ENCODE measurements around the gene TFCP2. TPM values are rescaled to one million over a fixed set of nuclear protein-coding genes. Genes with fewer than 3 reads are reported as not detected.
A peak's percentile ranks its signal among the peaks of the same experiment; 100 is the strongest.

TFCP2 gene
- total and polyA plus RNA-seq, 5 experiments from 2014 or later = 8.0 to 34.9 (median 16.7) TPM

DNA sequence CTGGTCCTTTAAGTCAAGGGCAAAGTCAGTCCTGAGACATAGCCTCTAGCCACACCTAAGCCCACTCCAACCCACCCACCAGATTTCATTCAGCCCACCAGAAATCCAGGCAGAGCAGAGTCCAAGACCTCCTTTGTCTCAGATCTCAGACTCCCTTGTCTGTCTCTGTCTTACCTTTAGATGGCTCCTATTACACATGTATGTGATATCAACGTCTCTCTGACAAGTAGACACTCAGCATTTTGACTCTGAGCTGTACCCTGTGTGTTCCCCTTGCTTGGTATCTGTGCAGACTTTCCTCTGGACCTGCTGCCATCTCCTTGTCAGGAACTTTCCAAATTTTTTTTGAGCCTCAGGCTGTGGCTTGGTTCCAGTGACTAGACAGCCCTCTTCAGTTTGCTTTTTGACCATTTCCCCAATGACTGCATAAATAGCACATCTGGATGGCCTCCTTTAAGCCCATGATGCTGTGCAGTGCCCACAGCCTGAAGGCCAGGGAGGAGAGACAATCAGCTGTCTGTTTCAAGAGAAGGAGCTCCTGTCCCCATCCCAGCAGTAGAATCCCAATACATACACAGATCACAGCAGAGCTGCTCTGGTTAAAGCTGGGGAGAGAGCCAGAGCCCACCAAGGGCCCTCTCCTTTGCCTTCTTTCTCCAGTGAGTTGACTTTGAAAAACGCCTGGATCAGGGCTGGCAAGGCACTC lies 37.9 kb upstream of the TFCP2 start:
- H3K27me3 Mint-ChIP-seq = no peaks in the 10 kb centered on the region
- no peak for DNase-seq
- no peak for ATAC-seq
- no peak overlapping the region for H3K4me3 Mint-ChIP-seq
- peaks cover 1 to 5% (median 5%) of the 10 kb centered on the region in 4 donors for H3K4me1 Mint-ChIP-seq
- peak overlapping the region in 3 of 10 donors; percentile 34 to 77 (median 73) for H3K27ac Mint-ChIP-seq
- H3K36me3 Mint-ChIP-seq = peaks cover 0 to 10% (median 0%) of the 10 kb centered on the region in 3 donors
- H3K9me3 Mint-ChIP-seq = no peaks in the 10 kb centered on the region
- POLR2A ChIA-PET = interaction anchor here (1.6 kb wide), 1 partner anchor 27 kb away, joined by 4 read pairs; the partner anchor contains the start of gene DAZAP2

DNA sequence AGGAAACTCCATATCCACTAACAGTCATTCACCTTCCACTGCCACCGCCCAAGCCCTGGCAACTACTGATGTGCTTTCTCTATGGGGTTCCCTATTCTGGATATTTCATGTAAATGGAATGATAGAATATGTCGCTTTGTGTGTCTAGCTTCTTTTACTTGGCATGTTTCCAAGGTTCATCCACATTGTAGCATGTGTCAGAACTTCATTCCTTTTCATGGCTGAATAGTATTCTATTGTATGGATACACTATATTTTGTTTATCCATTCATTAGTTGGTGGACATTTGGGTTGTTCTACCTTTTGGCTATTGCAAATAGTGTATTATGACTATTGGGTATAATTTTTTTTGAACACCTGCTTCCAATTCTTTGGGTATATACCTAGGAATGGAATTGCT lies 36.3 kb upstream of the TFCP2 start:
- peak overlapping the region in 1 of 10 donors; percentile 18 for H3K27ac Mint-ChIP-seq
- POLR2A ChIA-PET = interaction anchor here (0.6 kb wide), 1 partner anchor 33 kb away, joined by 3 read pairs; no protein-coding TSS in a partner anchor

DNA sequence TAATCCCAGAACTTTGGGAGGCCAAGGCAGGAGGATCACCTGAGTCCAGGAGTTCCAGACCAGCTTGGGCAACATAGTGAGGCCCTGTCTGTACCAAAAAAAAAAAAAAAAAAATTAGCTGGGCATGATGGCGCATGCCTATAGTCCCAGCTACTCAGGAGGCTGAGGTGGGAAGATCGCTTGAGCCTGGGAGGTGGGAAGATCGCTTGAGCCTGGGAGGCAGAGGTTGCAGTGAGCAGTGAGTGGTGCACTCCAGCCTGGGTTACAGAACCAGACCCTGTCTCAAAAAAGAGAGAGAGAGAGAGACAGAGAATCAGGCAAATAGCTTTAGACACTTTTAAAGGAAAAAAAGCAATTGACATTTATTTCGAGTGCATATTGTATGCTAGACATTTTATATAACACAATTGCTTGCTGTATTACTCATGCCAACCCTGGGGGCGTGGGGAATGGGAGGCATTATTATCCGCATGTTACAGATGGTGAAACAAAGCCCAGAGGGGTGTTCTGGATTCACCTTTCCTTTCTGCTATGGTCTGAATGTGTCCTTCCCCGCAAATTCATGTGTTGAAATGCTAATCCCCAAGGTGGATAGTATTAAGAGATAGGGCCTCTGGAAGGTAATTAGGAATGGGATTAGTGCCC lies 35.2 kb upstream of the TFCP2 start:
- Mint-ChIP-seq H3K27me3 (no peaks in the 10 kb centered on the region), H3K36me3 (peaks cover 0 to 7% (median 0%) of the 10 kb centered on the region in 3 donors), H3K9me3 (no peaks in the 10 kb centered on the region), H3K27ac (peak overlapping the region in 2 of 10 donors; percentile 35 to 82), H3K4me3 (no peak overlapping the region), H3K4me1 (no peaks in the 10 kb centered on the region)
- DNase-seq = no peak
- POLR2A ChIA-PET = interaction anchor here (0.6 to 0.7 kb wide), 2 partner anchors 86 to 114 kb away, joined by 3 to 6 read pairs; no protein-coding TSS in a partner anchor
- ATAC-seq = no peak

More for the DNA sequence above, 36.3 kb upstream of the TFCP2 start:
- ATAC-seq (no peak), DNase-seq (no peak)
- peaks cover 0 to 8% (median 0%) of the 10 kb centered on the region in 3 donors for H3K36me3 Mint-ChIP-seq
- peaks cover 0 to 2% (median 2%) of the 10 kb centered on the region in 4 donors for H3K4me1 Mint-ChIP-seq
- no peaks in the 10 kb centered on the region for H3K27me3 Mint-ChIP-seq
- no peak overlapping the region for H3K4me3 Mint-ChIP-seq
- H3K9me3 Mint-ChIP-seq = no peaks in the 10 kb centered on the region

DNA sequence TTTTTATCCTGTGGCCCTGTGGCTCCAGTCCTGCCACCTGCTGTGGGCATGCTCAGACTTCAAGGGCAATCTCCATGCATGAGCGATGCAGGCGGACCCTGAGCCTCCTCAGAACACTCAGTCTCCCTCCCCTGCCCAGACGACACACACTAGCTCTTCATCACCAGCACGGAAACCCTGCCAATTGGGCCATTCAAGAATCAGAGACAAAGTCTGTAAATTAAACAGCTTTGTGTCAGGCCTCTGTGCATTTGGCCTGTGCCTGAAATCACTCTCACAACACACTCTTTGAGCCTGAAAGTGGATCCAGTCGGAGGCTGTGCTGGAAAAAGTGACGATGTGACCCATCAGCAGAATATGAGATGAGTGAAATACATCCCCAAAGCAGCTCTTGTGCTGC lies 32.4 kb upstream of the TFCP2 start:
- Mint-ChIP-seq H3K27me3 (no peaks in the 10 kb centered on the region), H3K4me3 (no peak overlapping the region), H3K27ac (peak overlapping the region in 2 of 10 donors; percentile 14 to 55), H3K36me3 (peaks cover 0 to 4% (median 0%) of the 10 kb centered on the region in 3 donors), H3K4me1 (no peaks in the 10 kb centered on the region), H3K9me3 (no peaks in the 10 kb centered on the region)
- DNase-seq = no peak
- ATAC-seq = no peak
- POLR2A ChIA-PET = interaction anchor here (0.7 to 0.9 kb wide), 2 partner anchors 35 to 274 kb away, joined by 3 to 6 read pairs; no protein-coding TSS in a partner anchor

DNA sequence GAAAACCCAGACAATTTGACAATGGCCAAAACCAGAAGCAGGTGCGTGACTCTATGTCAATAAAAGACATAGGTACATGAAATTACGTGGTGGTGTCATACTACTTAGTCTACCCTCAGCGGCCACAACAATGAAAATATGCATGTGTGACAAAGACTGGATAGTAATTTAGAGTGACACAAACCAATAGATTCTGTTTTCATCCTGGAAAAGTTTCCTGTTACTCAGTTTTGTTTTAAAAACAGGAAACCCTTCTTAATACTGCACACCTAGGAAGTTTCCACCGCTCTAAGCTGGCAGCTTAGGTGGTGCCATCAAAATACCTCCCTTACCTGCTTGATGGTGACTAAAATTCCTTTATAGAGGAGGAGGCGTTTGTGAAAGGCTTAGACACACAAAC lies 29.8 kb upstream of the TFCP2 start:
- H3K27ac Mint-ChIP-seq = peak overlapping the region in 7 of 10 donors; percentile 7 to 77 (median 26)
- ATAC-seq (peak in 1 of 2 donors; percentile 35), DNase-seq (peak in 2 of 10 donors; percentile 10 to 16)
- H3K27me3 Mint-ChIP-seq = no peaks in the 10 kb centered on the region
- POLR2A ChIA-PET = no interaction called here
- no peak overlapping the region for H3K4me3 Mint-ChIP-seq
- H3K9me3 Mint-ChIP-seq = no peaks in the 10 kb centered on the region
- H3K4me1 Mint-ChIP-seq = no peaks in the 10 kb centered on the region
- peaks cover 0 to 5% (median 0%) of the 10 kb centered on the region in 3 donors for H3K36me3 Mint-ChIP-seq

DNA sequence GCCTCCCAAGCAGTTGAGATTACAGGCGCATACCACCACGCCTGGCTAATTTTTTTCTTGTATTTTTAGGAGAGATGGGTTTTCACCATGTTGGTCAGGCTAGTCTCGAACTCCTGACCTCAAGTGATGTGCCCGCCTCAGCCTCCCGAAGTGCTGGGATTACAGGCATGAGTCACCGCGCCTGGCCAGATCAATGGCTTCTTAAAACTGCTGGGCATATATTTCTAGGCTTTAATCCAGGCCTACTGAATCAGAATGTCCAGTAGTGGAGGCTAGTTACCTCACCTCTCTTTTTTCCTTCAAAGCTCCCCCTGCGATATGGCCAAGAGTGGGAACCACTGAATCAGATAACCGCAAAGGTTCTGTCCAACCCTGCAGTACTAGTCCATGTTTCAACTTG lies 27.9 kb upstream of the TFCP2 start:
- peak overlapping the region in 2 of 10 donors; percentile 1 to 64 for H3K27ac Mint-ChIP-seq
- no peaks in the 10 kb centered on the region for H3K4me1 Mint-ChIP-seq
- no peaks in the 10 kb centered on the region for H3K9me3 Mint-ChIP-seq
- no peak overlapping the region for H3K4me3 Mint-ChIP-seq
- no peaks in the 10 kb centered on the region for H3K27me3 Mint-ChIP-seq
- DNase-seq = no peak
- peaks cover 0 to 4% (median 2%) of the 10 kb centered on the region in 3 donors for H3K36me3 Mint-ChIP-seq
- POLR2A ChIA-PET = no interaction called here
- ATAC-seq = no peak

DNA sequence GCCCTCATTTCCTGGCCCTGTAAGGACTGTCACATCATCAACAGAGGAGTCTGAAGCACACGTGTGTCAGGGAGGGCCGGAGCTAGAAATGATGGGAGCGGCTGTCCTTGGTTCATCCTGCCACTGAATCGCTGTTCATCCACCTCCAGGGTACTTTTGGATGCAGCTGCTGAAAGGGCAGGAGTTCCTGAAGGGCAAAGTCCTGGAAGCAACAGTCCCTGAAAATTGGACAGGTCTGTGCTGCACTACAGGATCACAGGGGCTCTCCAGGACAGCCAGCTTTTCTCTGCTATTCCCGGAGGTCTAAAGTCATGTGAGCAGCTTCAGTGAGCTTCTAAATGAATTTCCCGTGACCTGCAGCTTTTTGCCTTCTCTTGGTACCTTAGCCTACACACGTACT lies 27.2 kb upstream of the TFCP2 start:
- no peak for ATAC-seq
- no peaks in the 10 kb centered on the region for H3K27me3 Mint-ChIP-seq
- no peaks in the 10 kb centered on the region for H3K4me1 Mint-ChIP-seq
- H3K36me3 Mint-ChIP-seq = peaks cover 0 to 4% (median 2%) of the 10 kb centered on the region in 3 donors
- POLR2A ChIA-PET = interaction anchor here (0.6 kb wide), 1 partner anchor 27 kb away, joined by 4 read pairs; no protein-coding TSS in a partner anchor
- H3K4me3 Mint-ChIP-seq = no peak overlapping the region
- H3K9me3 Mint-ChIP-seq = no peaks in the 10 kb centered on the region
- no peak for DNase-seq
- H3K27ac Mint-ChIP-seq = peak overlapping the region in 2 of 10 donors; percentile 41

DNA sequence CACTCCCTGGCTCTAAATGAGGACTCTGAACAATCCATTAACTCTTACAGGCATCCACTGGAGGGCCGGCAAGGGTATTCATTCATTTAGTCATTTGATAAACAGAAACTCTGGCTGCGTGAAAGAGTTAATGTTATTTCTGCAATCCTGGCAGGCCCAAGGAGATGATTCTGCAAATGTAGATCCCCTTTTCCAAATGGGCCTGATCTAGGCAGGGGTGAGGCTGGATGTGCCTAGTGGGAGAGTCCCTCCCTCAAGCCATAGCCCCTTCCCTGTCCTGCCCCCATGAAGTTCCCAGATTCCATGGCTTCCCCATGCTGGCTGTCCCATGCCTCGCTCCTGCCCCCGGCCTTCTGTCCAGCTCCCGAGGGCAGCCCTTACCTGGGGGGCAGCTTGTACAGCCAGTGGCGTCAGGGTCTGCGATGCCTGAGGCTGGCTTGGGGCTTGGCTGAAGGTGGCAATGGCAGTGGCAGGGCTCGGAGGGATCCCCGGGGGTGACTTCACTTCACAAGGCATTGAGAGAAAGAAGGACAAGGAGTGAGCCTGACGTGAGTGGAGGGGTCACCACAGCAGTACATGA lies 26.5 kb upstream of the TFCP2 start:
- POLR2A ChIA-PET = interaction anchor here (0.6 to 0.7 kb wide), 2 partner anchors 20 to 28 kb away, joined by 3 to 4 read pairs; no protein-coding TSS in a partner anchor
- no peaks in the 10 kb centered on the region for H3K27me3 Mint-ChIP-seq
- no peak for DNase-seq
- no peaks in the 10 kb centered on the region for H3K9me3 Mint-ChIP-seq
- peak overlapping the region in 2 of 10 donors; percentile 43 to 71 for H3K27ac Mint-ChIP-seq
- H3K36me3 Mint-ChIP-seq = peaks cover 0 to 4% (median 2%) of the 10 kb centered on the region in 3 donors
- no peak for ATAC-seq
- H3K4me1 Mint-ChIP-seq = no peaks in the 10 kb centered on the region
- no peak overlapping the region for H3K4me3 Mint-ChIP-seq

DNA sequence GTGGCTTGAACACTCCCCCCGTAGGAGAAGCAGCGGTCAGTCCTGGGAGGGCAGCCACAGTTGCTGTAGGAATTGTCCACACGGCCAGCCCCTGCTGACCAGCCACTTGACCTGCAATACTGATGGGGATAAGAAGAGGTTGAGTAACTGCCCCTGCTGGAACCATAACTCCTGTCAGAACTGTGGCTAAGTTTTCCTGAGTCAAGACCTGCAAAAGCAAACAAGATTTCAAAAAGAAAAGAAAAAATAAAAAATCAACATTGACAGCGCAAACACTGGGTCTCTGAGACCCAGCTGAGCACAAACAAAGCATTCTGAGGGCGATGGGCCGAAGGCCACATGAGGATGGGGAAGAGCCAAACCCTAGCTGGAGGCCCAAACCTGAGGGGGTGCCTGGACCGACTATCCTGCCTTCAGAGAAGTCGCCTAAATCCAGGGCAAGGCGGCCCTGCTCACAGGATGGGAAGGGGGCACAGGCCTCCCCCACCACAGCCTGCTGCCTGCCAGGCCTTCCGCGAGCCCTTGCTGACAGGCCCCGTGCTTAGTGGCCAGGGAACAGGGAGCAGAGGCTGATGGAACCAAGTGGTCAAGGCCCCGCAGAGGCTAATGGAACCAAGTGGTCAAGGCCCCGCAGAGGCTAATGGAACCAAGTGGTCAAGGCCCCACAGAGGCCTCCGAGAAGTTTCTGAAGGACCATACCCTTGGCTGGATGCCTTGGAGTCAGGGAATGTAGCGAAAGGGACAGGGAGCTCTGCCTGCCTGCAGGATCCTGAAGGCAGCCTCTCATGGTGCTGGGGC lies 25.8 kb upstream of the TFCP2 start:
- DNase-seq (peak in 1 of 10 donors; percentile 14), ATAC-seq (no peak)
- H3K4me1 Mint-ChIP-seq = no peaks in the 10 kb centered on the region
- POLR2A ChIA-PET = interaction anchor here (0.7 kb wide), 2 partner anchors 19 to 96 kb away, joined by 3 read pairs; no protein-coding TSS in a partner anchor
- peak overlapping the region in 2 of 10 donors; percentile 6 to 13 for H3K27ac Mint-ChIP-seq
- no peaks in the 10 kb centered on the region for H3K9me3 Mint-ChIP-seq
- peaks cover 0 to 4% (median 2%) of the 10 kb centered on the region in 3 donors for H3K36me3 Mint-ChIP-seq
- H3K27me3 Mint-ChIP-seq = no peaks in the 10 kb centered on the region
- no peak overlapping the region for H3K4me3 Mint-ChIP-seq

DNA sequence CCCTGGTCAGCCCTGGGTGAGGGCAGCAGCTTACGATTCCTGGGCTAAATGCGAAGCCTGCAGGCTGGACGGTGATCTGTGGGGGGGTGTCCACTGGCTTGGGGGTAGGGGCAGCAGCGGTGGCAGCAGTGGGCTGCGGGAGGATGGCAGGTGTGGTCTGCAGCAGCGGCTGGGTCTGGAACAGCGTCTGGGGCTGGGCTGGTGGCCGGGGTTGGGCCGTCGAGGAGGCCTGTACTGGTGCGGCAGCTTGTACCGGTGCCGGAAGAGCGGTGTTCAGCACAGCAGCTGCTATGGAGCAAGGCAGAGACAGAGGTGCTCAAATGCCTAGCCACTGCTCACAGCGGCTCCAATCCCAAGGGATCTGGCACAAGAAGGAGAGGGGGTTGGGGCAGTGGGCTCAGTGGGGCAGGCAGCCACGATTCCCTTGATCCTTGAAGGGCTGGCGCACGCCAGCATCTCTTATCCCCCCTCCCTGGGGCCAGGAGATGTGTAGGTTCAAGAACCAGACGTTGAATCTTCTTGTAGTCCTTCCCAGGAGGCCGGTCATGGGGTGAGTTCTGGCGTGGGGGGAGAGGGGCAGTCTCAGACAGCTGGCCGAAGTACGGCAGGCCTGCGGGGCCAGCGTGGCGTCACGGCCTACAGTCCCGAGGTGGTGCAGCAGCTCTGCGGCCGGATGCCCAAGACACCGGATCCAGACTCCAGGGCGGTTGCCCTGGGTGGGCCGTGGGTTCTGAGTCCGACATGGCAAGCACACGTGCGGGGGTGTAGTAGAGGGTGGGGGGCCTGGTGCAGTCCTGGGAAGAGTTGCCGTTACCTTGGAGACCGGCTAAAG lies 25.0 kb upstream of the TFCP2 start:
- DNase-seq (no peak), ATAC-seq (no peak)
- Mint-ChIP-seq H3K4me3 (no peak overlapping the region), H3K9me3 (no peaks in the 10 kb centered on the region), H3K36me3 (peaks cover 0 to 6% (median 2%) of the 10 kb centered on the region in 3 donors), H3K4me1 (no peaks in the 10 kb centered on the region), H3K27me3 (no peaks in the 10 kb centered on the region), H3K27ac (no peak overlapping the region)
- POLR2A ChIA-PET = no interaction called here

DNA sequence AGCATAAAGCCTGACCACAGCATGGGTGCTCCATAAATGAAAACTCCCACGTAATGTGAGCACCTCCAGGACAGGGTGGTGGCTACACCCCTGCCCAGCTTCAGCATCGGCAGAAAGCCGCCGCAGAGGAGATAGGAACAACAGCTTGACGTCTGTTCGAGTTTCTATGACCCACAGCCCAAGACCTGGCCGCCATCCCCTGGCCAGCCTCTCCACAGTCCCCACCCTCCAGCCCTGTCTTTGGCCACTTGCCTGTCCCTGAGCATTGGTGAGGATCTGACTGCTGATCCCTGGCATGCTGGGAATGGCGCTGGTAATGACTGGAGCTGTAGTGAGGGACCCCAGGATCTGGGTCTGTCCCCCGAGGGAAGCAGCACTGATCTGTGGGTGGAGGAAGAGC lies 23.6 kb upstream of the TFCP2 start:
- no peak for ATAC-seq
- Mint-ChIP-seq H3K4me3 (no peak overlapping the region), H3K36me3 (peaks cover 0 to 12% (median 9%) of the 10 kb centered on the region in 3 donors), H3K27ac (peak overlapping the region in 1 of 10 donors; percentile 37), H3K4me1 (no peaks in the 10 kb centered on the region), H3K9me3 (no peaks in the 10 kb centered on the region), H3K27me3 (no peaks in the 10 kb centered on the region)
- no peak for DNase-seq
- POLR2A ChIA-PET = no interaction called here
